GM19372 (cell line): ENCODE results near the gene KDM3B.

Experiments used
- ATAC-seq: cut with Tn5 transposase; IDR thresholded peaks from one replicate; pipeline ENCODE4 v1.9.1; 2021; ENCODE audit warnings: mild to moderate bottlenecking, low read depth, moderate library complexity; ENCODE audit not compliant: unreplicated experiment

Gene KDM3B

DNA sequence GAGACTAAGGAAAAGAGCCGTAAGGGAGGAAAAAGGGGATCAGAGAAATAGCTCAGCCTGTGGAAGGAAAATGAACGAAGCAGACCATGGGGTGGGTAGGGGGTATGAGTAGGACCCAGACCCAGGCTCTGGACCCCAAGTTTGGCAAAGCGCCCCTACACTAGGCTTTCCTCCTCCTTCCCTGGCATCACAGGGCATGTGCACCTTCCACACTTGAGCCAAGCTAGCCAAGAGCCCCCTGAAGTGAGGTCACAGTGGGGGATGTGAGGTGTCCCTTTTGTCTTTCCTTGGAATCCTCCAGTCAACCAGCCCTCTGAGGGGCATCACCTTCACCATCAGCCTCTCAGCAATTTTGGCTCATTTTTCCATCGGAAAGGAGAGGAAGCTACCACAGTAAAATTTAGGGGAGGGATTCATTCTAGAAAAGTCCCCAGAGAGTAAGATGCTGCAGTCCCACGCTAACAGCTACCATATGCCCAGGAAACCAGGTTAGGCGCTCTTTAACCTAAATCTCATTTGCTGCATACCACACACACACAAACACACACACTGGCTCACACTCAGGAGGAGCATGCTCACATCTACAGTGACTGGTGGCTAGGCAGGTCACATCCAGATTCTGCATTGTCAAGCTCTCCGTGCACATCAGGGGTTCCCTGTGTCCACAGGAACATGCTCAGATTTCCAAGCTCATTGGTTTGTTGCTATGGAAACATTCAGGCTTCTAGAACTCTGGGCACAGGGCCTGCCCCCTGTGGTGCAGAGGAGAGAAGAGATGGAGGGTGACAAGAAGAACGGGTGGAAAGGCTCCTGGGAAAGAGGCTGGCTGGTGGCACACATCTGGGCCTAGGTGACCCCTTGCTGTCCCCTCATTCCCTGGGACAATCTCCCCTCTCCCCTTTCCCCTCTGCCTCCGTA lies 96.3 kb downstream of the KDM3B start:
- no peak for ATAC-seq

DNA sequence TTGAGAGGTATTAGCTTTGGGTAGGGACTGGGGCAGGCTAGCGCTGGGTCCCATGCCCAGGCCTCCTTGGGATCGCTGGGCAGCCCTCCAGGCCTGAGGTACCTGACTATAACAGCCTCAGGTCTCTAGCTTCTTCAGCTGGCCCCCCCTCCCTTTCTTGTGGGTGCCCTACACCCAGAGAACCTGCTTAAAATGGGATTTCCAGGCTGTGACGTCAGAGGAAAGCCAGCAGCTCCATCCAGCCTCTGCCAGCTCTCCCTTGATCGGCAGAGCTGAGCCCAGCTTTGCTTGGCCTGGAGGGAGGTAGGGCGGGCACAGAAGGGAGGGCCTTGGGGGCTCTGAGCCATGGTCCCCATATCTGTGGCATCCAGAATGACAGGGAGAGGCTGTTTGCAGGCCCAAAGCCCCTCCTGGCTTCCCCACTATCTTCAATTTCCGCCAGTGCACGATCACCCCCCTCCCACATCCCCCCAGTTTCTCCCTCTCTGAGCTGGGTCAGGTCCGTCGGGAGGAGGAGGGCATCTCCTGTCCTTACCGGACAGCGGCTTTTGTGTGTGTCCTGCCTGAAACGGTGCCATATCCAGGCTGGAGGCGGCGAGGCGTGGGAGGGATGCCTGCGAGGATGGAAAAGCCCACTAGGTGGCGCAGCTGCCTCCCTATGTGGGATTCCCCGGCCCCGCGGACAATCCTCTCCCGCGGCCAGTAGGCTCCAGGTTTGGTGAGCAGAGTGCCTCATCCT lies 97.2 kb downstream of the KDM3B start:
- peak; percentile 75 for ATAC-seq

- no peak for ATAC-seq
These were observed 98.5 kb downstream of the KDM3B start for GRCh38 chr5:138450971-138451370.

DNA sequence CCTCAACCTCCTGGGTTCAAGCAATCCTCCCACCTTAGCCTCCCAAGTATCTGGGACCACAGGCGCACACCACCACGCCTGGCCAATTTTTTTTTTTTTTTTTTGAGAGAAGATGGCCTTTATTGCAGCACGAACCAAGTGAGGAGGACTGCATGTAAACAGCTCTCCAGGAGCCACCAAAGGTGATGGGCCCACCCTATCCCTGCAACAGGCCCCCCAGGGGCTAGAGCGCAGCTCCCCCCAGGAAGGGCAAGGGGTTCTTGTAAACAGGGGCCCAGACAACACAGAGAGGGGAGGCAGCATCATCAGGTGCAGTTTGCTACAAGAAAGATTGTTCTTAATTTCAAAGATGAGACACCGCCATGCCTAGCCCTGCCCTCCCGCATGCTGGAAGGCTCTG lies 100.2 kb downstream of the KDM3B start:
- ATAC-seq = no peak

- no peak for ATAC-seq
These were observed 101.1 kb downstream of the KDM3B start for GRCh38 chr5:138453590-138453989.

- no peak for ATAC-seq
These were observed 101.6 kb downstream of the KDM3B start for GRCh38 chr5:138454121-138454520.

GRCh38 chr5:138455232-138455930 lies 102.9 kb downstream of the KDM3B start:
- no peak for ATAC-seq

DNA sequence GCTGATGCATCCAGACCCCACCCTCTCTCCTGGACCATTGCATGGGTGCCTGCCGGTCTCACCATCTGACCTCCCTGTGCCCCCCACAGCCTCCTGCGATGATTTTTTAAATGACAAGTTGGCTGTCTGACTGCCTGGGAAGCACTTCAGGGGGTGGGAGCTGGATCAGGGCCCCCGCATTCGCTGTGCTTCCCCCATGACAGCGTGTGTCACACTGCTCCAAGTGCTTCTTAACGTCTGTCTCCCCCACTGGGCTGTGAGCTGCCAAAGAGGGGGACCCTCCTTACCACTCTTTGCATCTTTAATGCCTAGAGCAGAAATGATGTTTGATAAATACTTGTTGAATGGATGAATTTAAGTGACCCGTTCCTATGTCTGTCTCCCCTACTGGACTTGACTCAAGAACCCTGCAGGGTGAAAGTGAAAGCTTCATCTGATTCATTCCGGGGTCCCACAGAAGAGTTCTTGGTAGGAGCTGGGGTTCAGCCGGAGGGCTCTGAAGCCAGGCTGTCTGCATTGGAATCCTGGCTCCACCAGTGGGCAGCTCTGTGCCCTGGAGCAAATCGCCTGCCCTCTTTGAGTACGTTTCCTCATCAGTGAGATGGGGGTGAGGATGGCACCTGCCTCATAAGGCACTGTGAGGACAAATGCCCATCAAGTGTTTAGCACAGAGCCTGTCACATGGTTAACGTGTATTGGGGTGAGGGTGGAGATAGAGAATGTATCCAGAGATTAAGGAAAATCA lies 105.2 kb downstream of the KDM3B start:
- ATAC-seq = no peak

DNA sequence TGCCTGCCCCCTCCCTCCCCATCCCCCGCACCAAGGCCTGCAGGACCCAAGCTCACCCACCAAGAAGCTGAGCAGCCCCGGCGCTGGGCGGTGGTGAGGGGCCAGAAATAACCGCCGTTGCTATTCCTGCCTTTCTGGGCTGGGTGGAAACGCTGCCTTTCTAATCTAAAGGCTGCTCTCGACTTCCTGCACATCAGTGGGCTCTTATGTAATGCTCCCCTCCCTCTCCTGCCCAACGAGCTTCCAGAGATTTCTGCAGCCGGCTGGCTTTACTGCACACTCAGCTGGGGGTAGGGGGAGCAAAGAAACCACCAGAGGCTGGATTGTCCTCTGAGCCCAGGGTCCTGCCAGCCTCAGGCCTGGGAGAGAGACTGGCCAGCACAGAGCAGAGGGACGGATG lies 105.9 kb downstream of the KDM3B start:
- ATAC-seq = no peak

DNA sequence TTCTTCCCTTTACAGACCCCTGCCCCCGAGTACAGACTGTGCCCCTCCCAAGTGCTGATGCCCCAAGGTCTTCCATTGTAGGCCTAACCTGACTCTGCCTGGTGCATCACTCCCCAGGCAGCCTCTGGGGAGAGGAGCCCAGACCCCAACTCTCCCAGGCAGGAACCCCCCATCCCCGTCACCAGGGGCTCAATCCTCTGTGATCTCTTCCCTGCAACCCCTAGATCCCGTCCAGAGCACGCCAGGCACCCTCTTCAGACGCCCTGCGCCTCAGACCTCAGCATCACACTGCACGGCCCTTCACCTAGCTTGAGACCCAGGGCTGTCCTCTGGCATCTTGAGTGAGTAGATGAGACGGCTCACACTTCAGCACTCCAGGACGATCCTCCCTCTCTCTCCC lies 106.4 kb downstream of the KDM3B start:
- ATAC-seq = no peak

DNA sequence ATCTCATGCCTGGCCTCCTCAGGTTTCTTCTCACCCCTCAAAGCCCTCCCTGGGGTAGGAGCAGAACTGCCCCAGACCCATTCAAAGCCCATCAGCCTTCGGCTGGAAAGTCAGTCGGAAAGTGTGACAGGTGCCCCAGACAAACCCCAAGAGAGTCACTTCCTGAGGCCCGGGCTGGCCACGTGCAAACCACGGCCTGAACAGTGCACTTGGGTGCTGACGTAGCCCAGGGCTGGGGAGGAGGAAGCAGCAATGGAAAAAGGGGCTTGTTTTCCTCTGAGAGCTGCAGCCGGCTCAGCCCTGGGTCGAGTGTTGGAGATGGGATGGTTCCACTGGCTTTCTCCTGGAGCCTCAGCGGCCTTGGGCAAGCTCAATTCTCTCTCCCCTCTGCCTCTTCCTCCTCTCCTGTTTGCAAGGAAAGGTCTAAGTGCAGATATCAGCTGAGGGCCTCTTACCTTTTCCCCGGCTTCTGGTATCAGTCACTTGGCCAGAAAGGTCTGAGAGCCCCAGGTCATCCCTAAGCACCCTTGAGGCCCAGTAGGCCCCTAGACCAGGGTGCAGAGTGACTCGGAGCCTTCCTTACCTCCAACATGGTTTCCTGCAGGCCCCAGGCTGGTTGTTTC lies 106.9 kb downstream of the KDM3B start:
- peak; percentile 44 for ATAC-seq

DNA sequence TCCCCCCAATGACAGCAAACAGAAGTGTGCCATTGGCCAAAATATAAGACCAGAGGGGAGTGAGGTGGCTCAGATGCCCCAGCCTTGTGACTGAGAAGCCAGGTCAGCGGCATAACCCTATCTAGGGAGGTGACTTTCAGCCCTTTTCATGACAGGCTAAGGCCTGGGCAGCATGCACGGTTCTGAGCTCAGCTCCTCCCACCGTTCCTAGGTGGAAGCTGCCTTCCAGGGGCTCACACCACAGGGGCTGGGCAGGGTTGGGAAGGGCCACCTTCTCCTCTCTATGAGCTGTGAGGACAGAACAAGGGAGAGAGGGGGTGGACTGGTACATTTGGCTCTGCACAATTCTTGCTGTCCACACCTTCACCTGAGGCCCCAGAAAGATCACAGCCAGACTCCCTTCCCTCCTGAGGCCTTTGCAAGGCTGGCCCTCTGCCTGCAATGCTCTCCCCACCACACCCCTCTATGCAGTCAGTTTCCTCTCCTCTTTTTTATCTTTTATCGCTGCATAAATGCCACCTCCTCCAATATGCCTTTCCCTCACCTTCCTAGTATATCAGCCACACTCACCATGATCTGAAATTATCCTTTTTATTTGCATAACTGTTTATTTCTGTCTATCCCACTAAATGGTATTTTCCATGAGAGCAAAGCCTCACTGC lies 107.7 kb downstream of the KDM3B start:
- ATAC-seq = no peak

DNA sequence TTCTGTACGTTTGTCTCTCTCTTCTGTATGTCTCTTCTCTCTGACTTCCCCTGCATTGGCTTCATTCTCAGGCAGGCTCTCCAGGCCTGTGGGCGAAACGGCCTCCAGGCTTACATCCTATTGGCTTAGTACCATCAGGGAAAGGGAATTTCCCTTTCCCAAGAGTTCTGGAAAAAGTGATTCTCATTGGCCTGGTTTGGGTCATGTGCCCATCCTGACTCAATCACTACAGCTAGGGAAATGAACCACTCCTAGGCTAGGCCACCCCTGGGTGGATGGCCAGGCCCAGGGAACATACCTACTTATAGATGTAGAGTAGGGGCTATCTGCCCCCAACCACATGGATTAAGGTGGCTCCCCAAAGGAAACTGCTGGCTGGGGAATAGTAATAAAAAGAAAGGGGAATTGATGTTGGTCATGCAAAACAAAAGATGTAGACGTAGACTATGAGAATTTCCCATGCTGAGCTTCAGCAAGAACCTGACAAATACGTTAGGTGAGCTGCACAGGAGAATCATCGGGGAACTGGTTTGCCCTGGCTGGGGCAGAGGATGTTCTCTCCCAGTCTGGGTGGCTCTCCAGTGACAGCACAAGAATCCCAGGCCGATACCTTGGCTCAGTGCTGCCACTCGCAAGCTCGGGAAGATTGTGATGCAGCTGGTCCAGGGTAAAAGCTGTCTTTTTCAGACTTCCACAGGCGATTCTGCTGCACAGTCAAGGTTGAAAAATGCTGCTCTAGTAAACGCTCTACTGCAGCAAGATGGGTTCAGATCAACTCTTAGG lies 109.0 kb downstream of the KDM3B start:
- ATAC-seq = no peak

- ATAC-seq = no peak
These were observed 111.0 kb downstream of the KDM3B start for GRCh38 chr5:138463419-138464007.

DNA sequence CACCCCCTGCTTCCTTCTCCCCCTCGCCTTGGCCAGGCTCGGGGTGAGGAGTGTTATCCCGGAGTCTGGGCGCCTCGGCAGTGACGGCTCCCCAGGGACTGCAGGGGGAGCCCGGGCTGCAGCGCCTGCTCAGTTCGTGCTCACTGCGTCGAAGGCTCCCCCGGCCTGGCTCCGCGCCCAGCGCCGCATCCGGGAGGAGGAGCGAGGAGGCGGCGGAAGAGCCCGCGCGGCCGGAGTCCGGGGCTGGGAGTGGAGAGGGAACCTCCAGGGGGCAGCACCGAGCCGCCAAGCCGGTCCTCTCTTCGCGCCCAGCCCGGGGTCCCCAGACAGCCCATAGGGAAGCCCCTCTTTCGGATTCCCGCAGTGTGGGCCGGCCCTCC lies 111.5 kb downstream of the KDM3B start:
- ATAC-seq = peak; percentile 37

DNA sequence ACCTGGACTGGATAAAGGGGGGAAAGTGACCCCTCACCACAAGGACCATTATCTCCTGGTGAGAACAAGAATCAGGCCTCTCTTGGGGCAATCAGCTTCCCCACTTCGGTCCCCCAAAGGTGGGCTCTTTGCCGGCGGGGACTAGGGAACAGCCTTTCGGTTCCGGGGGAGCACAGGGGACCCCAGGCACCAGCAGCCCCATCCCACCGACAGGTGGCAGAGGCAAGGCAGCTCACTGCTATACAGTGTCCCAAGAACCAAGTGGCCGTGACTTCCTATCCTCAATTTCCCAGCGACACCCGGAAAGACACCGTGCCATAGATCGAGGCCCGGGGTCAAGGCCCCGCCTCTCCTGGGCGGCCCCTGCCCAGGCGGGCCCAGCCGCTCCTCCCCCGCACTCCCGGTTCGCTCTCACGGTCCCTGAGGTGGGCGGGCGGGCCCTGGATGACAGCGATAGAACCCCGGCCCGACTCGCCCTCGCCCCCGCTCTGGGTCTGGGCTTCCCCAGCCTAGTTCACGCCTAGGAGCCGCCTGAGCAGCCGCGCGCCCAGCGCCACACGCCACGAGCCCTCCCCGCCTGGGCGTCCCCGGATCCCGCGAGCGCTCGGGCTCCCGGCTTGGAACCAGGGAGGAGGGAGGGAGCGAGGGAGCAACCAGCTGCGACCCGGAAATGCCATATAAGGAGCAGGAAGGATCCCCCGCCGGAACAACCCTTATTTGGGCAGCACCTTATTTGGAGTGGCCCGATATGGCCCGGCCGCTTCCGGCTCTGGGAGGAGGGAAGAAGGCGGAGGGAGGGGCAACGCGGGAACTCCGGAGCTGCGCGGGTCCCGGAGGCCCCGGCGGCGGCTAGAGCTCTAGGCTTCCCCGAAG lies 112.1 kb downstream of the KDM3B start:
- ATAC-seq = peak; percentile 55
